ENCODE results near the gene FHIT.

- TF ChIP-seq CTCF (IDR thresholded peaks at IDR 0.05) (no peak), EZH2 (IDR thresholded peaks at IDR 0.05) (no peak)
Measured at GRCh38 chr3:60770532-60770931, 480.7 kb downstream of the FHIT start.

All from neural progenitor cell (in vitro differentiated cells).